ENCODE data around the gene THEMIS2.
"Not testable (repeated sequence)": the region's sequence is repeated elsewhere in the genome, so short reads cannot be mapped to it uniquely, and the experiment has no call there.

GRCh38 chr1:27857552-27857951, 14.8 kb upstream of the THEMIS2 start:
- not testable (repeated sequence) for TF ChIP-seq CTCF (conservative IDR thresholded peaks at IDR 0.05; ENCODE audit: low read depth, low read length); EZH2 (IDR thresholded peaks at IDR 0.05; ENCODE audit: low read length, unreplicated experiment)

Data from PC-3 (cell line).